Left kidney (tissue), 8 donors: ENCODE results near the gene CXCR1. TPM values are rescaled to one million over a fixed set of nuclear protein-coding genes. Genes with fewer than 3 reads are reported as not detected.
"Not testable (repeated sequence)": the region's sequence is repeated elsewhere in the genome, so short reads cannot be mapped to it uniquely, and the experiment has no call there.

Experiments
- DNase-seq: peaks from one replicate; pipeline ENCODE4 v3.0.0-alpha.2; 2013
- long read RNA-seq, 8 donors: transcript quantifications; one replicate each; lab custom pipeline, GENCODE V29; 2026
- polyA plus RNA-seq: library from polyadenylated mRNA; unstranded; fragments of 120-200 nt; gene quantifications from one replicate; pipeline ENCODE4 v1.2.1, GENCODE V29; 2013; ENCODE audit not compliant: insufficient read length

The CXCR1 gene
- polyA plus RNA-seq, result not detected
- long read RNA-seq, donor 1, result 0 reads
- long read RNA-seq, donor 2, result 0 reads
- long read RNA-seq, donor 3, result 0 reads
- long read RNA-seq, donor 4, result 0 reads
- long read RNA-seq, donor 5, result 0 reads
- long read RNA-seq, donor 6, result 0 reads
- long read RNA-seq, donor 7, result 0 reads
- long read RNA-seq, donor 8, result 0 reads

- no peak for DNase-seq
Measured at GRCh38 chr2:218166791-218167190, at the start of gene CXCR1. CXCR1 (minus strand) TSS chr2:218166962; CDS start chr2:218165211, 1,751 bp downstream.

- DNase-seq, result no peak
Measured at GRCh38 chr2:218216336-218216673, 49.5 kb upstream of the CXCR1 start.

- no peak for DNase-seq
Measured at GRCh38 chr2:218214116-218214515, 47.4 kb upstream of the CXCR1 start.

- DNase-seq, result no peak
Measured at GRCh38 chr2:218209078-218209477, 42.3 kb upstream of the CXCR1 start.

- DNase-seq, result no peak
Measured at GRCh38 chr2:218202266-218202665, 35.5 kb upstream of the CXCR1 start.

GRCh38 chr2:218196974-218197373 lies 30.2 kb upstream of the CXCR1 start:
- no peak for DNase-seq

- DNase-seq, result no peak
Measured at GRCh38 chr2:218194880-218195279, 28.1 kb upstream of the CXCR1 start.

GRCh38 chr2:218193701-218194100 lies 26.9 kb upstream of the CXCR1 start:
- DNase-seq, result no peak

- no peak for DNase-seq
Measured at GRCh38 chr2:218192902-218193430, 26.2 kb upstream of the CXCR1 start.

- no peak for DNase-seq
Measured at GRCh38 chr2:218188528-218188927, 21.8 kb upstream of the CXCR1 start.

GRCh38 chr2:218187296-218188015 lies 20.7 kb upstream of the CXCR1 start:
- DNase-seq, result no peak

- DNase-seq, result no peak
Measured at GRCh38 chr2:218186876-218187275, 20.1 kb upstream of the CXCR1 start.

GRCh38 chr2:218186355-218186766 lies 19.6 kb upstream of the CXCR1 start:
- peak; percentile 56 for DNase-seq

GRCh38 chr2:218184331-218184730 lies 17.6 kb upstream of the CXCR1 start:
- DNase-seq, result no peak

- no peak for DNase-seq
Measured at GRCh38 chr2:218180467-218181114, 13.8 kb upstream of the CXCR1 start.

GRCh38 chr2:218179782-218180181 lies 13.0 kb upstream of the CXCR1 start:
- no peak for DNase-seq

- no peak for DNase-seq
Measured at GRCh38 chr2:218172845-218173244, 6.1 kb upstream of the CXCR1 start.

- not testable (repeated sequence) for DNase-seq
Measured at GRCh38 chr2:218171744-218172143, 5.0 kb upstream of the CXCR1 start.

GRCh38 chr2:218169757-218170546 lies 3.2 kb upstream of the CXCR1 start:
- DNase-seq, result no peak

GRCh38 chr2:218168635-218169462 lies 2.1 kb upstream of the CXCR1 start:
- DNase-seq, result peak; percentile 38

GRCh38 chr2:218168016-218168415 lies 1.3 kb upstream of the CXCR1 start:
- DNase-seq, result no peak

GRCh38 chr2:218162814-218163213 lies 3.9 kb downstream of the CXCR1 start:
- DNase-seq, result no peak
